Neuronal stem cell (in vitro differentiated cells): ENCODE data around the gene PFKFB4.

ENCODE experiments used
- DNase-seq: peaks from one replicate; pipeline ENCODE4 v3.0.0-alpha.2; 2013; ENCODE audit warnings: low spot score
- H2AFZ ChIP-seq: one replicate; pipeline ENCODE4 v1.6.1; 2013; ENCODE audit warnings: mild to moderate bottlenecking, low read length, inconsistent platforms
- H2AK5ac ChIP-seq: 2 replicates; pipeline ENCODE4 v1.6.1; 2013; ENCODE audit warnings: low read depth, mild to moderate bottlenecking, inconsistent platforms, low read length, moderate library complexity, mixed read lengths
- H2BK120ac ChIP-seq: 2 replicates; pipeline ENCODE4 v1.6.1; 2013; ENCODE audit warnings: low read depth, mild to moderate bottlenecking, inconsistent platforms, low read length, moderate library complexity, mixed read lengths
- H2BK12ac ChIP-seq: one replicate; pipeline ENCODE4 v1.6.1; 2013; ENCODE audit warnings: low read length, inconsistent platforms
- H2BK15ac ChIP-seq: 2 replicates; pipeline ENCODE4 v1.6.1; 2013; ENCODE audit warnings: mild to moderate bottlenecking, low read length, inconsistent platforms, mixed read lengths
- H2BK5ac ChIP-seq: one replicate; pipeline ENCODE4 v1.6.1; 2013; ENCODE audit warnings: inconsistent platforms, mild to moderate bottlenecking, low read length, moderate library complexity
- H3K14ac ChIP-seq: one replicate; pipeline ENCODE4 v1.6.1; 2013; ENCODE audit warnings: low read length, inconsistent platforms
- H3K18ac ChIP-seq: 2 replicates; pipeline ENCODE4 v1.6.1; 2013; ENCODE audit warnings: low read length, inconsistent platforms
- H3K23ac ChIP-seq: 2 replicates; pipeline ENCODE4 v1.6.1; 2013; ENCODE audit warnings: low read depth, mild to moderate bottlenecking, mixed read lengths, low read length, inconsistent platforms; ENCODE audit not compliant: poor library complexity
- H3K27ac ChIP-seq: replicated peaks from 3 replicates; pipeline ENCODE4 v1.5.1; 2013; ENCODE audit warnings: low read length, inconsistent platforms
- H3K27me3 ChIP-seq, 3 experiments: 2 replicates each; pipeline ENCODE4 v1.6.1; 2013; ENCODE audit warnings: low read length in 3 of 3, mild to moderate bottlenecking in 2 of 3, inconsistent platforms in 1 of 3, low read depth in 1 of 3, mixed read lengths in 1 of 3, moderate library complexity in 1 of 3; ENCODE audit not compliant: control insufficient read depth in 3 of 3, insufficient read depth in 3 of 3
- H3K36me3 ChIP-seq, 2 donors: replicated peaks in 1 of 2; 2 replicates each; pipeline ENCODE4 v1.6.1; 2013; ENCODE audit warnings: low read length in 2 of 2; ENCODE audit not compliant: control insufficient read depth in 2 of 2, insufficient read depth in 2 of 2
- H3K4ac ChIP-seq: 2 replicates; pipeline ENCODE4 v1.6.1; 2013; ENCODE audit warnings: inconsistent platforms, mild to moderate bottlenecking, low read length, moderate library complexity
- H3K4me1 ChIP-seq, 2 donors: 1 replicate in 1 of 2; 2 replicates in 1 of 2; pipeline ENCODE4 v1.6.1; 2013; ENCODE audit warnings: low read length in 2 of 2, low read depth in 1 of 2; ENCODE audit not compliant: control insufficient read depth in 2 of 2, insufficient read depth in 1 of 2
- H3K4me2 ChIP-seq: one replicate; pipeline ENCODE4 v1.6.1; 2013; ENCODE audit warnings: mild to moderate bottlenecking, low read length, inconsistent platforms; ENCODE audit not compliant: insufficient read depth, poor library complexity, severe bottlenecking
- H3K4me3 ChIP-seq, 2 donors: 2 replicates each; pipeline ENCODE4 v1.5.1; 2013; ENCODE audit warnings: low read length in 2 of 2, mild to moderate bottlenecking in 2 of 2, inconsistent platforms in 1 of 2, moderate library complexity in 1 of 2
- H3K79me1 ChIP-seq: one replicate; pipeline ENCODE4 v1.6.1; 2013; ENCODE audit warnings: low read depth, mild to moderate bottlenecking, inconsistent platforms, low read length, moderate library complexity
- H3K9ac ChIP-seq: one replicate; pipeline ENCODE4 v1.6.1; 2013; ENCODE audit warnings: mild to moderate bottlenecking, low read depth, low read length, inconsistent platforms; ENCODE audit not compliant: poor library complexity
- H3K9me3 ChIP-seq, 2 donors: replicated peaks in 1 of 2; 2 replicates each; pipeline versions ENCODE3 to v1.6.1; 2013; ENCODE audit warnings: low read length in 2 of 2, mild to moderate bottlenecking in 2 of 2, inconsistent platforms in 1 of 2, low read depth in 1 of 2, mixed read lengths in 1 of 2, moderate library complexity in 1 of 2; ENCODE audit not compliant: control insufficient read depth in 2 of 2, insufficient read depth in 1 of 2
- H4K8ac ChIP-seq: one replicate; pipeline ENCODE4 v1.6.1; 2013; ENCODE audit warnings: low read depth, mild to moderate bottlenecking, inconsistent platforms, low read length, moderate library complexity
- H4K91ac ChIP-seq: one replicate; pipeline ENCODE4 v1.6.1; 2013; ENCODE audit warnings: low read length, low read depth, mild to moderate bottlenecking, inconsistent platforms; ENCODE audit not compliant: poor library complexity
- WGBS, 2 donors: extraction: QIAGEN DNeasy Blood & Tissue Kit; methylation state at CpG; one replicate each; pipeline ENCODE4 v1.1.7; 2013; ENCODE audit warnings: missing lambda C conversion rate in 2 of 2, mixed read lengths in 1 of 2; ENCODE audit not compliant: insufficient read length in 2 of 2, insufficient replicate concordance in 1 of 2; ENCODE audit errors: extremely low coverage in 2 of 2; 5-methylcytosine and 5-hydroxymethylcytosine counted together

Gene PFKFB4

DNA sequence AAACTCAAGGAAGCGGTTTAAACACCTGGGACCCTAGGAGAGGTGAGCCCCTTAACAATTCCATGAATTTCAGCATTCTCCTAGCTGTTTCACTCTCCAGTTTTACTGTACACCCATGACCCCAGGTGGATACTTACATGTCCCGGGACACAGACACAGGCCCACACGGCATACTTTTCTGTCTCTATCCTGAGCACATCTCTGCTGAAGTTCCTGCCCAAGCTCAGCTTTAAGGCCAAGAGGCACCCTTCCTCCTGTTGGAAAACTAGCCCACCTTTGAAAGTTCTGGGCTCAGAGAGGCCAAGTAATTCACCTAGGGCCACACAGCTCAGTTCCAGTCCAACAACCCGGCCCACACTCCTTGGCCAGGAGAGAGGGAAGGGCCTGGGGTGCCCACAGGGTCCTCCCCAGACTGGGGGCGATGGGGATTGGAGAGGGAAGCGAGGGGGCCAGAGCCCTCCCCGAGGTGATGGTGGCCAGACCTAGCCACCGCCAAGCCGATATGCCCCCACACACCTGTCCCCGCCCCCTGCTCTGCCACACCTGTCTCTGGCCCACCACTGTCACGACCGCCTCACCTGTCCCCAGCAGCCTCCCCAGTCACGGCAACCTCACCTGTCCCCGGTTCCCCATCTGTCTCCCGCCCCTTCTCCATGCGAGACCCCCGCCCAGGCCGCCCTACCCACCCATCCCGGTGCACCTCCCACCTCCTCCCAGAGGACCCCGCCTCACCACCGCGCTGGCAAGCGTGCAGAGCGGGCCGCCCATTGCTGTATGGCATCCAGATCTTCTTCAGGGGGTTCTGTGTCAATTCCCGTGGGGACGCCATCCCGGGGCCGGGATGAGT lies 431 bp downstream of the PFKFB4 start:
- Histone ChIP-seq H4K91ac (no peak overlapping the region), H3K23ac (peak overlapping the region; percentile 78), H3K14ac (peak overlapping the region; percentile 77), H2BK12ac (no peak overlapping the region), H3K4ac (no peak overlapping the region), H3K27ac (no peak overlapping the region), H3K79me1 (peaks cover 4% of the 10 kb centered on the region), H3K4me1 (peaks cover 26 to 37% of the 10 kb centered on the region in 2 donors), H3K27me3 (no peaks in the 10 kb centered on the region), H3K36me3 (peaks cover 0 to 3% of the 10 kb centered on the region in 2 donors), H2AK5ac (peak overlapping the region; percentile 97), H2BK15ac (peak overlapping the region; percentile 78), H4K8ac (no peak overlapping the region), H3K18ac (peak overlapping the region; percentile 97), H3K9me3 (no peaks in the 10 kb centered on the region), H2BK5ac (peak overlapping the region; percentile 90), H2BK120ac (peak overlapping the region; percentile 38), H3K4me3 (peak overlapping the region; percentile 70 to 90), H3K9ac (peak overlapping the region; percentile 94), H2AFZ (peak overlapping the region; percentile 98), H3K4me2 (peak overlapping the region; percentile 80)
- WGBS, 2 donors: no CpG with 5 or more reads among the region's 29 CpGs
- DNase-seq: no peak

DNA sequence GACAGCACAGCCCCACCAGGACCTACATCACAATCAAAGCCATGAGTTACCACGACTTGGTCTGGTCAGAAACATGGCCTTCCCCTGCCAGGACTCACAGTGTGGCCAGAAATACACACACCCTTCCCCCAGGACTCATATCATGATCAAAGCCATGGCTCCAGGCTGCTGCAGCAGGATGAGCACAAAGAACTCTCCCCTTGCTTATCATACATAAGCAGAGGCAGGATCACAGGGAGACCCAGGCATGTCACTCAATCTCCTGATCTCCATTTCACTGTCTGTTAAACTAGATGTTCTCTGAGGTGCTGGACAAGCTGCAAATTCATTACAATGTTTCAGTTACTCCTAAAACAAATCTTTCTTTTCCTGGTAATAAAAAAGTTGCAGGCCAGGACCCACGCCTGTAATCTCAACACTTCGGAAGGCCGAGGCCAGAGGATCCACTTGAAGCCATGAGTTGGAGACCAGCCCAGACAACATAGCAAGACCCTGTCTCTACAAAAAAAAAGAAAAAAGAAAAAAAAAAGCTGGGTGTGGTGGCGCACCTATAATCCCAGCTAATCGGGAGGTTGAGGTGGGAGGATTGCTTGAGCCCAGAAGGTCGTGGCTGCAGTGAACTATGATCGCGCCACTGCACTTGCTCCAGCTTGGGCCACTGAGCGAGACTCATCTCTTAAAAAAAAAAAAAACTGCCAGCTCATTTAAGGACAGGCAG lies 1.2 kb downstream of the PFKFB4 start:
- Histone ChIP-seq H2BK15ac (no peak overlapping the region), H3K4me2 (no peak overlapping the region), H4K91ac (no peak overlapping the region), H3K36me3 (peaks cover 0 to 3% of the 10 kb centered on the region in 2 donors), H3K4me3 (peak overlapping the region in 1 of 2 donors; percentile 70), H3K14ac (no peak overlapping the region), H3K18ac (no peak overlapping the region), H4K8ac (no peak overlapping the region), H2BK120ac (no peak overlapping the region), H3K27me3 (no peaks in the 10 kb centered on the region), H2BK12ac (no peak overlapping the region), H2AK5ac (no peak overlapping the region), H2AFZ (no peak overlapping the region), H2BK5ac (no peak overlapping the region), H3K27ac (no peak overlapping the region), H3K9me3 (no peaks in the 10 kb centered on the region), H3K23ac (no peak overlapping the region), H3K4me1 (peaks cover 20 to 30% of the 10 kb centered on the region in 2 donors), H3K9ac (peak overlapping the region; percentile 7), H3K4ac (no peak overlapping the region), H3K79me1 (peaks cover 4% of the 10 kb centered on the region)
- WGBS, 2 donors: no CpG with 5 or more reads among the region's 10 CpGs
- no peak for DNase-seq

DNA sequence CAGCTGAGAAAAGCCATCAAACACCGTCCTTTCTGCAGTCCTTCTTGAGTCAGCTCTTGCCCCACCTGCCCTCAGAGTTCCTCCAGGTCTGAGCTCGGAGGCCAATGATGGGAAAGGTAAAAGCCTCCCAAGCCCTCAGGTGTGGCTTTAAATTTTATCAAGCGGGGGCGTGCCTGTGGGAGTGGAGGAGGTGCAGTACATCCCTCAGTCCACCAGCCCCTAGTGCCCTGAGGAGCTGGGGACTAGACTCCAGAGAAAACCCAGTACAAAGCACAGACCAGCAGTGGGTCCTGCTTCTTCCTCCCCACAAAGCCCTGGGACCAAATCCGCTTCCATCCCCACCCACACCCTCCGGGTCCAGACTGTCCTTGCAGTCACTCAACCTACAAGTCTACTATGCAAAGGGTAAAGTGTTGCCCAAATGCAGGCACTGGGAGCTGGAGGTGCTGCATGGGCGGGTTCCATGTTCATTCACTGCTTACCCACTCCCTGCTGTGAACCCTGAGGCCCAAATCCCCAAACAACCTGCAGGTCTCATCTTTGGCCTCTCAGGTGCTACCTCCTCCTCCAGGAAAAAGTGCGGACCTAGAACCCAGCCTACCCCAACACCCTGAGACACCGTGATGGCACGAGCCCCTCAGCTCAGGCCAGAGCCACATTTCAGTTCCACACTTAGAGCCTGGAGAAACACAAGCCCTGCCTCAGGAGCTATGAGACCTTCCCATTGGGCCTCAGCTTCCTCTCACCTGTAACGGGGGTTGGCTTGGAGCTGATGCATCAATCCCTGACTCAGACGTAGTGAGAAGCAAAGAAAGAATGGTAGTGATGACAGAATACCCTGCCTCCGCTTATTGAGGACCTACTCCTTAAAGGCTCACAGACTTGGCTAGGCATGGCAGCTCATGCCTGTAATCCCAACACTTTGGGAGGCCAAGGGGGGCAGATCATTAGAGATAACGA lies 2.4 kb downstream of the PFKFB4 start:
- Histone ChIP-seq H3K18ac (peak overlapping the region; percentile 11), H3K9ac (peak overlapping the region; percentile 22), H3K14ac (no peak overlapping the region), H2BK5ac (no peak overlapping the region), H3K4me3 (no peak overlapping the region), H3K9me3 (no peaks in the 10 kb centered on the region), H3K36me3 (peaks cover 3% of the 10 kb centered on the region in 2 donors), H3K27me3 (no peaks in the 10 kb centered on the region), H3K27ac (no peak overlapping the region), H4K91ac (no peak overlapping the region), H2BK120ac (no peak overlapping the region), H3K79me1 (peaks cover 4% of the 10 kb centered on the region), H2BK15ac (no peak overlapping the region), H2BK12ac (no peak overlapping the region), H3K4ac (no peak overlapping the region), H3K4me2 (no peak overlapping the region), H4K8ac (no peak overlapping the region), H3K4me1 (peaks cover 14 to 23% of the 10 kb centered on the region in 2 donors), H2AK5ac (peak overlapping the region; percentile 37), H2AFZ (no peak overlapping the region), H3K23ac (peak overlapping the region; percentile 0)
- no peak for DNase-seq
- WGBS, 2 donors: no CpG with 5 or more reads among the region's 14 CpGs
